T1000 (cell line): Measurements from ENCODE around the gene SSTR1.

Experiments used
- DNase-seq: peaks from one replicate; lab custom pipeline; 2025; ENCODE audit warnings: mixed read lengths; lab: John Stamatoyannopoulos, UW

The SSTR1 gene

DNA sequence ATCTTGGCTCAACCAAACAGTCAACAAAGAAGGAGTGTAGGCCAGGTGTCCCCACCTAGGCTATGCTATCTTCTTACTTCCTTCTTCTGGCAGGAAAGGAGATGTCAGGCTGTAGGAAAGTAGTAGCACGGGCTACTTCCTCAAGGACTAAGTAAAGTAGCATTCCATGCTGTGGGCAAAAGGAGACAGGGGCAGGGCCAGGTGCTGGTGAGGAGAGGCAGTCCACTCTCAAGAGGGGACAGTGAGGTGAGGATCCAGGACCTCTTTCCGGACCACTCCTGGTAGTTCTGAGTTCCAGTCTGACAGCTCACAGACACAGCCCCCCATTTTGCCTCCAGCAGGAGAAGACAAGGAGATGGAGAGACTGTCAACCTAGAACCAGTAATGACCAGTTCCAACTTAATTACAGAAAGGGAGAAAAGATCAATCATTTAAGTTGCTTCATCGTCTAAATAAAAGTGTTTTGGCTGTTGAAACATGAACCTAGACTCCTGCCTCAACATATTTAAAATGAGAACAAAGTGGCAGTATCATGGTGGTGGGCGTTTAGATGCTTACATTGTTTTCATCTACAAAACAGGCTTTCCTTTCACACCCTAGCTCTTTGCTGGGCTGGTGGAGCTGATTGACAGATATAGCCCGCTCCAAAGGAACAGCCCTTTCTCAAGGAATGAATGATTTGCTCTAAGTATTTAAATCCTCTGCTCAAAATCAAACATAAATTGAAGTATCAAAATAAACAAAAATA lies 5.1 kb upstream of the SSTR1 start:
- DNase-seq = no peak

DNA sequence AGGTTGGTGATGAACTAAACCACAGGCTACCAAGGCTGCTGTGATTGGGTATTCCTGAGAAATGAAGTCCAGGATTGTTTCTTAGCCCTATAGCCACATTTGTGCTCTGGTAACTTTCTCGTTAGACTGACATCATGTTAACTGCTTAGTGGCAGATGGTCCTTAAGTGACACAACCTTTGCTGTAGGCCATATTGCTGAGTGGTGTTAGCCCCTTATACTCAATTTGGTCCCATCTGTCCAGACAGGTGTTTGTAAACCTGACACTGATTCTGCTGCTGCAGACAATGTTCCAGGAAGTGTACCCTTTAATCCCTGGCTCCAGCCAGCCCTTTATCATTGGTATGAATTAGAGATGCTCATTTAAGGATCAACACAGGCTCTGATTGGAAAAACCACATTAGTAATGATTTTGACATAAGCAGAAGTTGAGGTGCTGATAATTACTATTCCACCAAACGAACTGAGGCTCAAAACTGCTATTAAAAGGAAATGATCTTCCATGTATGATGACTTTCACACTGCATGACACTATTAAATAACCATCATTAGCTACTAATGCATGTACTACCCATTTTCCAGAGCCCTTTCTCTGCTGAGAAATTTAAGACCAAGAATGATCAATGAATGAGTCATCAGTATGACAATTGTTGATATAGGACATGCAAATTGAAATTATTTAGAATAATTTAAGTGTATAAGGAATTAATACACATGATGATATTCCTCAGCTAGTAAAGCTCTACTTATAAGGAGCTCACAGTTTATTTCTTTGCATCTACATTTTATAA lies 3.6 kb upstream of the SSTR1 start:
- DNase-seq = no peak

DNA sequence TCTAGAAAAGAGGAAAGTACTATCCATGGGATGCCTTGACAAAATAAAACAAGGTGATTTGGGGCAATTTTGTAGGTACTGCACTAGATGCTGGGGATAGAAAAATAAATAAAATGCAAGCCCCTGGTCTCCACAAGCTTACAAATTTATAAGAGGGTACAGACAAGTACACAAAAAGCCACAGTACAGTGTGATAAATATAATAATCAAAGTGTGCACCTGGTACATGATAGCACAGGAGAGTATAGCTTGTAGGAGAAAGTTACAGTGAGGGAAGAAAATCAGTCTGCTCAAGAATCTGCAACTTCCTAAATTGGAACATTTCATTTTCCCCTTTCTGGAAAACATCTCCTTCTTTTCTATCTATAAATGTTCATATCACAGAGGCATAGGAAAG lies 3.0 kb upstream of the SSTR1 start:
- DNase-seq = no peak

DNA sequence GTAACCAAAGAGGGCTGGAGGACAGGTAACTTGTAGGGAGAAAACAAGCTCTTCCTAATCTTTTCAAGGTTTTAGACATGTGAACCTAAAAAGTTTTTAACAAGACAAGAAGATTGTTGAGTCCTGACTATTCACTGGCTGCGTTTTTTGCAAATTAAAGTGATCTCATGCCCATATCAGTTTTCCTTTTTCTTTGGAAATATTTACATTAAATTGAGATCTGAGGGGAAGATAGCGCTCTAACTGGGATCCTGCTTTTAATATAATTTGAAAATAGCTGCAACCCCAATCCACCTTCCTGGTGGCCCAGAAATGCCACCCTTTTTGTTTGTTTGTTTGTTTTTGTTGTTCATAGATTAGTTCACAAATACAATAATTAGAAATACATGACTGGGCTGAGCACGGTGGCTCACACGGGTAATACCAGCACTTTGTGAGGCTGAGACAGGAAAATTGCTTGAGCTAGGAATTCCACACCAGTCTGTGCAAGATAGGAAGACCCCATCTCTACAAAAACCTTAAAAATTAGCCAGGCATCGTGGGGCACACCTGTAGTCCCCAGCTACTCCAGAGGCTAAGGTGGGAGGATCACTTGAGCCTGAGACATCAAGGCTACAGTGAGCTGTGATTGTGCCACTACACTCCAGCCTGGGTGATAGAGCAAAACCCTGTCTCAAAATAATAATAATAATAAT lies 2.4 kb upstream of the SSTR1 start:
- no peak for DNase-seq

DNA sequence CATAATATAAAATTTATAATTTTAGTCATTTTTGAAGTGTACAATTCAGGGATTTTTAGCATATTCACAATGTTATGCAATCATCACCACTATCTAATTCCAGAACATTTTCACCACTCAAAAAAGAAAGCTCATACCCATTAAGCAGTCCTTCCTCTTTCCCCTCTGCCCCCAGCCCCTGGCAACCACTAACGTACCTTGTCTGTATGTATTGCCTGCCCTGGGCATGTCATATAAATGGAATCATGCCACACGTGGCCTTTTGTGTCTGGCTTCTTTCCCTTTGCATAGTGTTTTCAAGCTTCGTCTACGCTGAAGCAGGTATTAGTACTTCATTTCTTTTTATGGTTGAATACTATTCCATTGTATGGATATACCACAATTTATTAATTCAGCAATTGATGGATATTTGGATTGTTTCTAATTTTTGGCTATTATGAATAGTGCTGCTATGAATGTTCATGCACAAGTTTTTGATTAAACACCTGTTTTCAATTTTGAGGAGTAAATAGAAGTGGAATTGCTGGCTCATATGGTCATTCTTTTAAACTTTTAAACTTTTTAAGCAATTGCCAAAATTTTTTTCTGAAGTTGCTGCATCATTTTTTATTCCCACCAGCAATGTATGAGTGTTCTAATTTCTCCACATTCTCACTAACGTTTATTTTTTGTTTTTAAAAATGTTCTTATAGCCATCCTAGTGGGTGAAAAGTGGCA lies 1.6 kb upstream of the SSTR1 start:
- DNase-seq = no peak

DNA sequence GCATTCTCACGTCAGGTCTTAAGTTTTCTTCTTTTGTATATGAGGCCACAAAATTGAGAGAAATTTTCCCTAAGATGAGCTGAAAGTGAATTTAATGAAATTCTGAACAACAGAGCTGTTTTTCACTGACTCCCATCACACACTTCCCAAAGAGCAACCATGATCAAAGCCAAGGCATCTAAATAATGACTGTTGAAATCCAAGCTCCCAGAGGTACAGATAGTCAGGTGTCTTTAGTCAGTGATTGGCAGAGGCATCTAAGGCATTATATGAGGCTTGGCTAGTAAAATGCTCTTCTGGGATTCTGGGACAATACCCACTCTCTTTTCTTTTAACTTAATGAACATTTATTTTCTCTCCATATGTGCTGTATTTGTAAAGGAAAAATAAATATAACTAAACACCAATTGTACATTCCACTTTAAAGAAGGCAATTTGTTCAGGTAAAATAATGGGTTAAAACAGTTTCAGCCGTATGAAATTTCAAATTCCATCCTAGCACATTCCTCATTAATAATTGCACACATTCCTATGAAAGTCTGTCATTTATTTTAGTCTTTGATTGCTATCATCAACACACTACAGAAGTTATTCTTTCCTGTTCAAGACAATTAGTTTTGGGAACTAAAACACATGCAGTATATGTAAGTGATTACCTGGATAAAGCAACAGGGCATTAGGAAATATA lies 871 bp upstream of the SSTR1 start:
- no peak for DNase-seq

DNA sequence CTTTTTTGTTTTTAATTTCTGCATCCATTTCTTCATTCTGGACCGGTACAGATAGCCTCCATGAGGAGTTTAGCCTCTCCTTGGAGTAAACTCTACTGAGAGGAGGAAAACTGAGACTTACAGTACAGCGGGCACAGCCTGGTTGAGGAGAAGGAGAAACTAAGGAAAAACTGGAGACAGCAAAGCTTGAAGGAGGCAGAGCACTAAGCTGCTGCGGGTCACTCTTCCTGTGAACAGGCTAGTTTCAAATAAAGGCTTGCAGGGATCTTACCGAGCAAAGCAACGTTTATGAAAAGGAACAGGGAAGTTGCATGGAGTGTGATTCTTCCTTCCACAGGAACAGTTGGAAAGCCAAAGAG lies 348 bp upstream of the SSTR1 start:
- no peak for DNase-seq

DNA sequence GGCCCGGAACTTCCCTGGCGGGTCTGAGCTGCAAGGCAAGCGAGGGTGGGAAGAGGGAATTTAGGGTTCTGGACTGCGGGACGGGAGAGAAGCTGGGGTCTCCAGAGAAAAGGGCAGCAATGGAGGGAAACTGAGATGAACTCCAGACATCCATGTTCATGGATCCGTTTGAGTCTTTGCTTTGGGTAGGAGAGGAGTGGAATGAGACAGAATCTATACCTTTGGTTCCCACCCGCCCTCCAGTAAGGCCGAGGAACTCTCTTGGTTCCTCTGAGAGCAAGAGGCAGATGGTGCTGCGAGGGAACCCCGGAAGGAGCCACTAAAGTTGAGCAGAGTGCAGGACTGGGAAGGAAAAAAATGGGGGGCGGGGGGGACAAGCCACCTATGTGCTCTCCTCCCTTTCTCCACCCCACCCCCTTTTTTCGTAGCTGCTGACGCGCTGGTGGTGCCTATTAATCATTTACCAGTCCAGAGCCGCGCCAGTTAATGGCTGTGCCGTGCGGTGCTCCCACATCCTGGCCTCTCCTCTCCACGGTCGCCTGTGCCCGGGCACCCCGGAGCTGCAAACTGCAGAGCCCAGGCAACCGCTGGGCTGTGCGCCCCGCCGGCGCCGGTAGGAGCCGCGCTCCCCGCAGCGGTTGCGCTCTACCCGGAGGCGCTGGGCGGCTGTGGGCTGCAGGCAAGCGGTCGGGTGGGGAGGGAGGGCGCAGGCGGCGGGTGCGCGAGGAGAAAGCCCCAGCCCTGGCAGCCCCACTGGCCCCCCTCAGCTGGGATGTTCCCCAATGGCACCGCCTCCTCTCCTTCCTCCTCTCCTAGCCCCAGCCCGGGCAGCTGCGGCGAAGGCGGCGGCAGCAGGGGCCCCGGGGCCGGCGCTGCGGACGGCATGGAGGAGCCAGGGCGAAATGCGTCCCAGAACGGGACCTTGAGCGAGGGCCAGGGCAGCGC lies 1.2 kb downstream of the SSTR1 start:
- peak; percentile 32 for DNase-seq

DNA sequence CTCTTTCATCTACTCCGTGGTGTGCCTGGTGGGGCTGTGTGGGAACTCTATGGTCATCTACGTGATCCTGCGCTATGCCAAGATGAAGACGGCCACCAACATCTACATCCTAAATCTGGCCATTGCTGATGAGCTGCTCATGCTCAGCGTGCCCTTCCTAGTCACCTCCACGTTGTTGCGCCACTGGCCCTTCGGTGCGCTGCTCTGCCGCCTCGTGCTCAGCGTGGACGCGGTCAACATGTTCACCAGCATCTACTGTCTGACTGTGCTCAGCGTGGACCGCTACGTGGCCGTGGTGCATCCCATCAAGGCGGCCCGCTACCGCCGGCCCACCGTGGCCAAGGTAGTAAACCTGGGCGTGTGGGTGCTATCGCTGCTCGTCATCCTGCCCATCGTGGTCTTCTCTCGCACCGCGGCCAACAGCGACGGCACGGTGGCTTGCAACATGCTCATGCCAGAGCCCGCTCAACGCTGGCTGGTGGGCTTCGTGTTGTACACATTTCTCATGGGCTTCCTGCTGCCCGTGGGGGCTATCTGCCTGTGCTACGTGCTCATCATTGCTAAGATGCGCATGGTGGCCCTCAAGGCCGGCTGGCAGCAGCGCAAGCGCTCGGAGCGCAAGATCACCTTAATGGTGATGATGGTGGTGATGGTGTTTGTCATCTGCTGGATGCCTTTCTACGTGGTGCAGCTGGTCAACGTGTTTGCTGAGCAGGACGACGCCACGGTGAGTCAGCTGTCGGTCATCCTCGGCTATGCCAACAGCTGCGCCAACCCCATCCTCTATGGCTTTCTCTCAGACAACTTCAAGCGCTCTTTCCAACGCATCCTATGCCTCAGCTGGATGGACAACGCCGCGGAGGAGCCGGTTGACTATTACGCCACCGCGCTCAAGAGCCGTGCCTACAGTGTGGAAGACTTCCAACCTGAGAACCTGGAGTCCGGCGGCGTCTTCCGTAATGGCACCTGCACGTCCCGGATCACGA lies 2.2 kb downstream of the SSTR1 start:
- DNase-seq = peak; percentile 15

DNA sequence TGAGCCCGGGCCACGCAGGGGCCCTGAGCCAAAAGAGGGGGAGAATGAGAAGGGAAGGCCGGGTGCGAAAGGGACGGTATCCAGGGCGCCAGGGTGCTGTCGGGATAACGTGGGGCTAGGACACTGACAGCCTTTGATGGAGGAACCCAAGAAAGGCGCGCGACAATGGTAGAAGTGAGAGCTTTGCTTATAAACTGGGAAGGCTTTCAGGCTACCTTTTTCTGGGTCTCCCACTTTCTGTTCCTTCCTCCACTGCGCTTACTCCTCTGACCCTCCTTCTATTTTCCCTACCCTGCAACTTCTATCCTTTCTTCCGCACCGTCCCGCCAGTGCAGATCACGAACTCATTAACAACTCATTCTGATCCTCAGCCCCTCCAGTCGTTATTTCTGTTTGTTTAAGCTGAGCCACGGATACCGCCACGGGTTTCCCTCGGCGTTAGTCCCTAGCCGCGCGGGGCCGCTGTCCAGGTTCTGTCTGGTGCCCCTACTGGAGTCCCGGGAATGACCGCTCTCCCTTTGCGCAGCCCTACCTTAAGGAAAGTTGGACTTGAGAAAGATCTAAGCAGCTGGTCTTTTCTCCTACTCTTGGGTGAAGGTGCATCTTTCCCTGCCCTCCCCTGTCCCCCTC lies 3.0 kb downstream of the SSTR1 start:
- no peak for DNase-seq

DNA sequence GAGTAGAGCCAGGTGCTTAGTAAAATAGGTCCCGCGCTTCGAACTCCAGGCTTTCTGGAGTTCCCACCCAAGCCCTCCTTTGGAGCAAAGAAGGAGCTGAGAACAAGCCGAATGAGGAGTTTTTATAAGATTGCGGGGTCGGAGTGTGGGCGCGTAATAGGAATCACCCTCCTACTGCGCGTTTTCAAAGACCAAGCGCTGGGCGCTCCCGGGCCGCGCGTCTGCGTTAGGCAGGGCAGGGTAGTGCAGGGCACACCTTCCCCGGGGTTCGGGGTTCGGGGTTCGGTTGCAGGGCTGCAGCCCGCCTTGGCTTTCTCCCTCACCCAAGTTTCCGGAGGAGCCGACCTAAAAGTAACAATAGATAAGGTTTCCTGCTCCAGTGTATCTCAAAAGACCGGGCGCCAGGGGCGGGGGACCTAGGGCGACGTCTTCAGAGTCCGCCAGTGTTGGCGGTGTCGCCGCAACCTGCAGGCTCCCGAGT lies 3.6 kb downstream of the SSTR1 start:
- DNase-seq = no peak

DNA sequence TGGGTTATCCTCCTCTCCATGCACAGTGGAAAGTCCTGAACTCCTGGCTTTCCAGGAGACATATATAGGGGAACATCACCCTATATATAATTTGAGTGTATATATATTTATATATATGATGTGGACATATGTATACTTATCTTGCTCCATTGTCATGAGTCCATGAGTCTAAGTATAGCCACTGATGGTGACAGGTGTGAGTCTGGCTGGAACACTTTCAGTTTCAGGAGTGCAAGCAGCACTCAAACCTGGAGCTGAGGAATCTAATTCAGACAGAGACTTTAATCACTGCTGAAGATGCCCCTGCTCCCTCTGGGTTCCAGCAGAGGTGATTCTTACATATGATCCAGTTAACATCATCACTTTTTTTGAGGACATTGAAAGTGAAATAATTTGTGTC lies 4.4 kb downstream of the SSTR1 start:
- no peak for DNase-seq

DNA sequence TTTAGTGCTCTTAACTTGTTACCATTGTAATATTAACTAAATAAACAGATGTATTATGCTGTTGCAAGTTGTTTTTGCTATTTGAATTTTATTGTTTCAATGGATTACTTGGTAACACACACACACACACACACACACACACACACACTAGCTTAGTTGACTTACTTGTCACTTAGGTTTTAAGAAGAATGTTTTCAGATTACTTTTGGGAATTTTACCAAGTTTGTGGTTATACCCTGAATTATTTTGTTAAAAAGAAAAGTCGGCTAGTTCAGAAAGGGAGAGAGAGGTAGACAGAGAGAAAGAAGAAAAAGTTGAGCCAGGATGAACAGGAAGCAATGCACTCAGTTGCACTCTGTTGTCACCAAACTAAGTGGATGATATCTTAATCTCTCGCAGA lies 5.3 kb downstream of the SSTR1 start:
- DNase-seq = no peak

DNA sequence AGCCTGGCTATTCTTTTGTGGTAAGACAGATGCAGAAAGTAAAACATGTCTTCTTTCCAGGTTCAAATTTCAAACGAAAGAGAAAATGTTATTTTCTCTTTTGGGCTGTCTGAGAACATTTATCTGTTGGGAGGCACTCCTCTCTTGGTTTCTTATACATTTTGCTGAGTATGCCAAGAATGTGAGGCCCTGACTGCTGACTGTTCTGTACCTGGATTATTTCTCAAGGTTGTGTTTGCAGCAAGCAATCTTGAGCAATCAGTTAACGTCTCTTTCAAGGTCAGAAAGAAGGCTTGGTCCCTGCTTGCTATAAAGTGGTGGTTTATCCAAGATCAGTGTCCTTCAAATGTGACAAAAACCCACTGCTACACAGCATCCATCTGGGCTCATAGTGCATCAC lies 9.8 kb downstream of the SSTR1 start:
- DNase-seq = no peak

DNA sequence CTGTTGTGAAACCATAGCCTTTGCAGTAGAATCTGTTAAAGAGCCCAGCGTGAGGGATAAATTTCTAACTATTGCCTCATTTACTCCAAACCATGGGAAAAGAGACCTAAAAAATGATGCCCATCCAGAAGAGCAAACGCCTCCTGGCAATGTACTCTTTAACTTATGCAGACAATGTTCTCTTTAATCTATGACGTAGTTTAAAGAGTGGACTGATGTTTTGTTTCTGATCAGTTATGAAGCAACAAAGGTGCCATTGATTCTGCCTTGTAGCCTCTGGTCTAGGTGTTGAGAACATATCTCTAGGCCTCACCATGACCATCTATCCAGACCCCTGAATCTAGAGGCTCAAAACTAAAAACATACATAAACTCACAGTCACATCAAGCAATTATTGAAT lies 13.4 kb downstream of the SSTR1 start:
- no peak for DNase-seq

DNA sequence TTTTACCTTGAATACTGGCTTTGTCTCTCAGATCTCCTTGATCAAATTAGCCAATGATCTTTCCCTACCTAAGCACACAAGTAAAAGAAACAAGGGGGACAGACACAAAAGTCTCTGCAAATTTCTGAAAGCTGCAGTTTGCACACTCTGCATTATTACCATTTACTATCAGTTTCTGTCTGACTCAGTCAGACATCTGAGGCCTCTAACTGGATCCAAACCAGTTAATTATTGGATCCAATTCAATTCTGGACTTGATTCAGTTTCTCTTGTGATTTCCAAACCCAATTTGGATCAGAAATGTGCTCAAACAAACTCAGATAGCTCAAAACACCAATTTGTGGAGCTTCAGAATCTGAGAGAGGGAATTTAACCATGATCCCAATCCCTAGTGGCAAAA lies 16.6 kb downstream of the SSTR1 start:
- no peak for DNase-seq

DNA sequence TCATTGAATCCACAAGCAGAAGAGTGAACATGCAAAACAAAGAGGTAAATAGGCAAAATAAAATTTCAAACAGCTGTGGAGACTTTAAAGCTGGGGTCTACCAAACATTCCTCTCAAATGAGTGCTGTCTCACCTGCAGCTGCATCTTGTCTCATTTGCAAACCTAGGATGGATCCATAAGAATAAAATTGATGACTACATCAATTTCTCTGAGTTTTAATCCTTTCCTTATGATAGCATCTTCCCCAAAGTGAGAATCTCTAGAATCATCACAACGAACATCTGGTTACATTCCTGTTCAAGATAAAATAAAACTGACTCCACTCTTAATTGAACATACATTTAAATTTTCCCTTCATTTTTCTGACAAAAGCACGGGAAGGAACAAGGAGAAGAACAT lies 18.2 kb downstream of the SSTR1 start:
- DNase-seq = no peak

DNA sequence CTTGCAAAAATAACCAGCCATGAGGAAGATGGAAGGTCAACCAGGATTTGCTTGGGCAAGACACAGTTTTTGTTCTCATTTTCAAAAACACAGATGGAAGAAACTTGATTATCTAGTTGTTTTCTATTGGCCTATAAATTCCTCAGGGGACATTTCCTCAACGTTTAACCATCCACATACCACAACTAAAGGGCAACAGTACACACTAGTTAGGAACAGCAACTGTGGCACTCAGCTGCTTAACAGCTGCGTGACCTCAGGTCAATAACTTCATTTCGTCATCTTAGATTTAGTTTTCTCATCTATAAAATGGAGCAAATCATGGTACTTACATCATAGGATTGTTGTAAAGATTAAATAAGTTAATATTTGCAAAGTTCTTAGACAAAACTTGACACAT lies 18.7 kb downstream of the SSTR1 start:
- DNase-seq = no peak

DNA sequence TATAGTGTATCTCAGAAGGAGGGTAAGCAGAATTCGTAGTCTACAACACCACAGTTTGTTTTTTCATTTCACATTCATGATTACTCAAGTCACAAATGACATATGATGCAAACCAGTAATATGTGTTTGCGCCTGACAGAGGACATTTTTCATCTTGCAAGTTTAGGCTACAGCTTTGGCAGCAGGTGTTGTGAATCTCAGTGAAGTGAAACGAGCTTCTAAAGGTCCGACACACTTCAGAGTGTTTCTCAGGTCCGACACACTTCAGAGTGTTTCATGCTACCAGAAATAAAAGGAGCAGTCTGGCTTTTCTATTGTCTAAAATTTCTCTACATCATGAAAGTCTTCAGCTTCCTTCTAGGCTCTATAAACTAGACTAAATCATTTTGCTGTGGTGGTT lies 25.5 kb downstream of the SSTR1 start:
- no peak for DNase-seq
